ENCODE measurements around the gene STXBP5.
A peak's percentile ranks its signal among the peaks of the same experiment; 100 is the strongest.

Gene STXBP5

DNA sequence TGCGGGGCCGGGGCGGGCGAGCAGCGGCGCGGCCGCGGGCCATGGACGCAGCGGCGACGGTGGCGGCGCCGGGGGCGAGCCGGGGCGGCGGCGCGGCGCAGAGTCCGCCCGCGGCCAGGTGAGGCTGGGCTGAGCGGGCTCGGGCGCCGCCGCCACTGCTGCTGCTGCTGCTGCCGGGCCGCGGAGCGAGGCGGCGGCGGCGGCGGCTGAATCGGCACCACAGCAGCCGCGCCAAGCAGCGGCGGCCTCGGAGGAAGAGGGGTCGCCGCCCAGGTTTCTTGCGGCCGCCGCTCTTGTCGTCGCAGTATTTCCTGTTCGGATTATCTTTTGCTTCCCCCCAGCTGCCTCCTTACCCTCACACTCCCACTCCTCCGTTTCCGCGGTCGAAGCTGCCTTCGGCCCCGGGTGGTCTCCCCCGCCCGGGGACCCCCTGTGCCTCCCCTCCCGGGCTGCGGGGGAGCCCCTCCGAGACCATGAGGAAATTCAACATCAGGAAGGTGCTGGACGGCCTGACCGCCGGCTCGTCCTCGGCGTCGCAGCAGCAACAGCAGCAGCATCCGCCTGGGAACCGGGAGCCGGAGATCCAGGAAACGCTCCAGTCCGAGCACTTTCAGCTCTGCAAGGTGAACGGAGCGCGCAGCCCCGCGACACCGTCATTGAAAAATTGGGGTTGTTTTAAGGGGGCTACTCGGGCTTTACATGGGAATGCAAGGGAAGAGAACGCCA, at the start of gene STXBP5:
Gene STXBP5, plus strand, starts transcription at position 358 of the 726 bp plus-strand sequence. Its CDS starts 116 bp downstream, at position 474.
- DNase-seq (ENCODE audit: low read depth) = peak; percentile 27

DNA sequence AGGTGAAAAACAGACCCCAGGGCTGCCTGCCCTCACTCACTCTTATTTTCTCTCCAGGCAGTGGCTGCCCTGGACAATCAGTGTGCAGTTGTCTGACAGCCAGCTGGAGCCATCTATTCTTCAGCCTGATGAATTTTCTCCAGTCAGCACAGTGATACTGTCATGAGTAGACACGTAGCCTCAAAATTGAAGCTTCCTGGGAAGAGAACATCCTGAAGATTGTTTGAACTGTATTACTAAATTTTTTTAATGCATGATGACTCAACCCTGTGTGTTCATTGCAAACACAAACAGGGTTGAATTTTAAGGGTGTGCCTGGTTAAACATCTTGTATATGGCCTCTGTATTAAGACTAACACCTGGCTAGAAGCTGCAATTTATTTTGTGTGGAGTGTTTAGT, 49.8 kb upstream of the STXBP5 start:
- DNase-seq (ENCODE audit: low read depth) = no peak

DNA sequence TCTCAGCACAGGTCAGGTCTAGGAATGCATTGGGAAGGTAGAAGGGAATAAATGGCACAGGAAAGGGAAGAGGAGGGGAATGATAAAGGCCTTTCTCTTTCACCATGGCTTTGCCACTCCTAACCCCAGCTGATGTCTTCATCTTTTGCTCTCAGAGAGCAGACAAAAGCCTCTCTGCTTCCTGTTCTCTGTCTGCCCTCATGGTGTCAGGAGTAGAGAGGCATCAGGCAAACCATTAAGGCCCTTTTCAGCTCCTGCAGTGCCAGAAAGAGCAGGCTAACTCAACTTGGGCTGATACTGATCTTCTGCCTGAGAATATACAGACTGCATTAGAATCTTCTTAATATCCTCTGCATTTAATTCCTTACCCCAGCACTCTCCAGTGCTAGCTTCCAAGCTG, 48.0 kb upstream of the STXBP5 start:
- no peak for DNase-seq (ENCODE audit: low read depth)

DNA sequence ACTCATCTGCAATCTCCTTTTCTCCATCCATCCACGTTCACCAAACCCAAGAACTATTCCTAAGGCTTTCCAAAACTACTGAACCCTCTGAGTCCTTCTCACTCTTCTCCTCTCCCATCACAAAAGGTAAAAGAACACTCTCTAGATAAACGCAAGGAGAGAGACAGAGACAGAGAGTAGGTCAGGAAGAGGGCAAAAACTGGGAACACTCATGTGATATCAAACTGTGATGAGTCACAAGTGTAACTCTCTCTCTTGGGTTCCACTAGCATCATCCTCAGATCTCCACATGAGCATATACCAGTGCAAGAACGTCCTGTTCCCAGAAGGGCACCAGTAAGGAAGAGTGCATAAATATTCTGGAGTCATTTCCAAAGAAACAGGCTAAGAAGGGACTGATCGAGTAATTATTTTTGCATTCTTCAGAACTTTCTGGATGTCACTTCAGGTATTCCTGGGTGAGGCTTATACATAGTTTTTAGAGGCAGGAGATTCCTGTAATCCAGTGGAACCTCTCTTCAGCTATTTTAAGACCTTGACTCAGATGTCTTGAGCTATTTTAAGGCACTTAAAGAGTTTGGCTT, 47.3 kb upstream of the STXBP5 start:
- no peak for DNase-seq (ENCODE audit: low read depth)

DNA sequence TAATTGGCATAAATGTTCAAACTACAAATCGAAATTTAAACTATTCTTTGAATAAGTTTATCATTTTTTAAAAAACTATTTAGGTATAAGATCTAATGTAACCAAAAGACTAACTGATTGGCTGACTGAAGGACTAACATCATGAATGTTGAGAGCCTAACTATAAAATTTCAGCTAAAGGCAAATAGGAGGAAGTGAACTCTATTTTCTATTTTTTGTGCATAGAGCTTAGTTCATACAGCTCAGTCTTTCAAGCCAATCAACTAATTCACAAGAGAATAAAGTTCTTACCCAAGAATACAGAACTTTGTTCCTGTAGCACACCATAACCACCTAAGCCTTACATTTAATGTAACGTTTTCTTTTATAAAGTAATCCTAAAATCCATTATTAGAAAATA, 46.3 kb upstream of the STXBP5 start:
- no peak for DNase-seq (ENCODE audit: low read depth)

DNA sequence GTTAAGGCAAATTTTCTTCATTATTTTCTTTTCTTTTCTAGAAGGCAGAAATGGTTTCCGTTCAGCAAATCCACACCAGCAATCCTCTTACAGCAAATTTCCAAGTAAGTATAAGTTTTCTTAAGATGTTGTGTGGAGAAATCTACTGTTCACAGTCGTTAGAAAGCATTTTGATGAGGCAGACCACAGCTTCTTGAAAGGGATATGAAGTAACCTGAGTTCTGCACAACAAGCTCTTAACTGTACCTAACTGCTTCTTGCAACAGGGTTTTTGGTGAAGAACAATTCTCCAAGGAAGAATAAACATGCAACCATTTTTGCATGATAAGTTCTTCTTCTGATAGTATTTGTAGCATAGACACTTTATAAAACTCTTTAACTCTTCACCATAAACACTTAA, 45.3 kb upstream of the STXBP5 start:
- DNase-seq (ENCODE audit: low read depth) = no peak

DNA sequence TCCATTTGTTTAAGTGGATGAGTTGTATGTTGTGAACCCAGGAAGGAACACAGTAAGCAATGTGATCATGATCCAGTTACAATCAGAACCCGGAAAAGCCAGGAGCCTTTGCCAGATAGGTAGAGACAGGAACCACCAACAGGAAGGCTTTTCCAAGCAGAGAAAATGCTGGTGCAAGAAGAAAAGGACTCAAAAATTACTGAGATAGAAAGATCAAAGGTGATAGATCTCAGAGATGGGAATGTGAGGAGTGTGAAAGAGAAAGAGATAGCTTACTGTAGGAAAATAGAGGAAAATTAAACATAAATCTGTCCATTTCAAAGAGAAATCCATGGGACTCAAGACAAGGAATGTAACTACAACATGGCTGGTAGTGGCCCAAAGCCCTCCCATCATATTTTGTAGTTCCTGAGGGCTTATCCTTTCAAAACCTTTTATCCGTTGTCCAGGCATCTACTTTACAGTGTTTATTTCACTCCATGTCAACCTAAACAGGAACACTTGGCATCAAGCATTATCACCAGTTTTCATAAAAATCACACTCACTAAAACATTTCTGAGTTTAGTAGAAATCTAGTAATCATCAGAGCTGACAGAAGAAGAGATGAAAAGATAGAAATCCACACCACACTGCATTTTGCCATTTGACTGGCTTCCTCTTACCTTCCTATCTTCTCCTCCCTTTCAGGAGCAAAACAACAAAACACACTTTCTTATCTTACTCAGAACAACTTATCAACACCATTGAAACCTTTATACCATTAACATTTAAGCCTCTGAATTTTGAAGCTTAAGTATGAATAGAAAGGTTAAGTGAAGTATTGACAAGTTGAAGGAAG, 44.5 kb upstream of the STXBP5 start:
- DNase-seq (ENCODE audit: low read depth) = no peak

DNA sequence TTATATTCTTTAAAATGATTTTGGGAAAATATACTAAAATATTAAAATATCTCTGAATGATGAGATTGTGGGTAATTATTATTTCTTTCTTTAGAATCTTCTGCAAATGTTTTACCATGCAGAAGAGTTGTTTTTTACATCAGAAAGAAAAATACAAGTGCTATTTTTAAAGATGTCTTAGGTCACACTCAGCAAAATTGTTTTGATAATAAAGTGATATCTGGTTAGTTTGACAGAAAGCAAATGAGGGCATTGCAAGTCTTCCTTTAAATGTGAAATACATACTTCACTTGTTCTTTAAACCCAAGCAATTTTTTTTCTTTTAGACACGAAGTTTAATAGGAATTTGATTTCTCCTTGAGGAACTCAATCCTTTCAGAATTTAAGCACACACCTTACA, 43.6 kb upstream of the STXBP5 start:
- DNase-seq (ENCODE audit: low read depth) = no peak

DNA sequence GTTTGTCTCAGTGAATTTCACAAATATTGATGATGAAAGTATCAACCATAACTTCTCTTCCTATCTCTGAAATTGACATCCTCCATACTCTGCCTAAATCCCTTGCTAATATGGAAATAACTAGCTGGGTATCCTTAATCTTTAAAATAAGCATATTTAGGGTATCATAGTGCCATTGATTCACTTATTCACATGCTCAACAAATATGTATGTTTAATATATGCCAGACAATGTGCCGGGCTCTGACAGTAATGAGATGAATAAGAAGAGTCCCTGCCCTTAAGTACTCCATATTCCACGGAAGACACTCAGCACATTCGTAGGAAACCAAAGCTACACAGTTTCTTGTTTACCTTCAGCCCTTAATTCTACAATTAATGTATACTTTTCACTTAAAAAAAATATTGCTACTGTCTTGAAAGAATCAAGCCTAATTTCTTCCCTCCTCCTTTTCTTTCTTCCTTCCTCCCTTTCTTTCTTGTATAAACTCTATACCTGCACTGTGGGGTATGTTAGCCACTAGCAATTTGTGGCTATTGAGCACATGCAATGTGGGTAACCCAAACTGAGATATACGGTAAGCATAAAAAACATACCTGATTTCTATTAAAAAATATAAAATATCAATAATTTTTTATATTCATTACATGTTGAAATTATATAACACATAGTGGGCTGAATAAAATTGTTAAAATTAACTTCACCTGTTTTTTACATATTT, 42.8 kb upstream of the STXBP5 start:
- DNase-seq (ENCODE audit: low read depth) = no peak

DNA sequence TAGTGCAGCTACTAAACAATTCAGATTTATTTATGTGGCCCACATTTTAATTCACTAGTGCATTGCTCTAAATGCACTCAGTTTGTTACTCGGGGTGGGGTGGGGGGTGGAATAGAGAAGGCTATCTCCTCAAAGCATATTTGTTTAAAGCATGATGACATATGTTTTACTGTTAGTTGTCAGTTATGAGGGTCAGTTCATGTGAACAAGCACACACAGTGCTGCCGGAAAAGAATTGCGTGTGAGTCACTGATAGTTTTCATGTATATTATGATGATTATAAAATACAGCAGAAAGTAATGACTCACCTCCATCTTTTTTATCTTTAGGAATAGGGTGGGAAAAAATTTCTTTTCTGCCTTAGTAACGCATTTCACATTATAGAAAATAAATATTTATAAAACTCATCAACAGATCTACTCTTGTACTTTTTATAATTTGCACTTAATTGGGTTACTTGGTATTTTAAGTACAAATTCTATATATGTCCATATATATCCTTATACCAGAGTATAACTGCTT, 42.2 kb upstream of the STXBP5 start:
- DNase-seq (ENCODE audit: low read depth) = no peak

DNA sequence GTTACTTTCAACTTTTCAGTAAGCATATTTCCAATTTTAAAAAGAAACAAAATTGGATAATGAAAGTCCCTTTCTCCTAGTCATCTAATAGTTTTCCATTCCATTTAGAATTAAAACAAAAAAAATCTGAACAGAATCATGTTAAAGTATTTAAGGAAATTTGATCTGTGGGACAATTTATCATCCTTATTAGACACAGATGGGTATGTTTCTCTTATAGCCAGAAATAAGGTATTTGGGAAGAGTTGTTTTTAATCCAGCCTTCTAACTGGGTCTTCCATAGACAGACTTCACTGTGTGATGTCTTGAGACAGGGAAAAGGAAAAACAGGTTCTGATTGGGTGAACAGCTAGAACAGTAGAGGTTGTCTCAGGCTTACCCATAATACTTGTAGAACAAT, 39.5 kb upstream of the STXBP5 start:
- no peak for DNase-seq (ENCODE audit: low read depth)

DNA sequence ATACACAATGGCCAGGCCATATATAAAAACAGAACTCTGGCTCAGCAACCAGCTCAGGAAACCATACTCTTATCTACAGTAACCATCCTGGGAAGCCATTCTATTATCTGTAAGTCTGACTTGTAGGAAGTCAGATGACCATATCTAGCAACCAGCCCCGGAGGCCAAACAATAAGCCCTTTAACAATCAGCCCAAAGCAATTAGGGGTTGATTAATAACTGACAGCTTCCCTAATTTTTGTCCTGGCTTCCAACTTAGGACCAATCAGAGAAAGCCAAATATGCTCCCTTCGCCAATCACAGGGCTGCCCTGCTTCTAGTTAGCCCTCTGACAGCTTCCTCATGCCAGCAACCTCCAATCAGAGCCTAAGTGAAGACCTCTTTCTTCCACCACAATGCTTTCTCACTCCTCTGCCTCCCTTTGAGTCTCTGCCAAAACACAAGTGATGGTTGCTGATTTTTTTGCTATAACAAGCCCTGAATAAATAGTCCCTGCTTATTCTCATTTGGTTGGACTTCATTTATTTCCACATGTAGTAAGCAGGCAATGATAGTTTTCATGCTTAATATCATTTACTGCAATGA, 37.8 kb upstream of the STXBP5 start:
- DNase-seq (ENCODE audit: low read depth) = no peak

DNA sequence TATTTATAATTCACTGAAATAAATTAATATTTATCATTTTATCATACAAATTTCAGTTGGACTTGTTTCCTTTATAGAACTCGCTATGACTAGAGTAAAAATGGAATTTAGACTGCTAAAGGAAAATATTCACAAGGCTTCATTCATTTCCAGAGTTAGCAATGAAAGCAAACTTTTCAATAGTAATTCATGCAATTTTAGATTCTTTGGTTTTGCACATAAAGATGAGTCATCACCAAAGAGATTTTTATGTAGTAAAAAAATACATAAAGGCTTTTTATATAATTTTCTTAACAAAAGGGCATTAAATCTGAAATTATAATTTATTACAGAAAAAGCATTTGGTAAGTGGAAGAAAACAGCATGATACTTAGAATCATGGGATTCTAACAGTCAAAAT, 37.2 kb upstream of the STXBP5 start:
- no peak for DNase-seq (ENCODE audit: low read depth)

DNA sequence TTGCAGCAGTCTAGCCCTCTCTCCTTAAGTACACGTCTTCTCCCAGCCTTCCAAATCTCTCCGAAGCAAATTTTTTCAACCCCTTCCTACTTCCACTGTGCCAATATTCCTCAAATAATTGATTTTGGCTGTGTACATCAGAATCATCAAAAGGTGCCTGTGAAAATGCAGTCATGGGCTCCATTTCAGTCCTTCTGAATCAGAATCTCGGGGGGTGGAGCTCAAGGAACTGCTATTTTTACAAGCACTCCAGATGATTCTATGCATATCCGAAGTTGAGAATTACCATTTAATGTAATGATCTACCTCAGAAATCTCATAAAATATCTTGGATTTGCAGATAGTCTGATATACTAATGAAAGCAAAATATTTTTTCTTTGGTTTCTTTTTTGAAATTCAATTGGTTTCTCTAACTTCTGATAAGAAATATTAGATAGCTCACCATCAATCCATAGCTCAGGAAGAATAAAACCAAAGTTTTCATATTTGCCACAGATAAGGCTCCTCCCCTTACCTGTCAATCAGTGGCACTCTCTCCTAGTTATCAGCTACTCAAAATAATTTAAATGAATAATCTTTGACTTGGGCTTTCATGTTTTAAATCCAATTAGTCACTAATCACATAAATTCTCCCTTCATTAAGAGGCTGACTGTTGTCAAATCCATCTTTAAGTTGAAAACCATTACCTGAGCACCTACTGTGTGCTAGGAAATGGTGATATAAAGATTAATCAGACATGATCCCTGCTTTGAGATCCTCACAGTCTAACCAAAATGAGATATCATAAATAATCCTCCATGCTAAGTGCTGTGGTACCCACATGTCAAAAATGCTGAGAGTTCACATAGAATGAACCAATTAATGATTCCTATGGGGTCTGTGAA, 36.4 kb upstream of the STXBP5 start:
- DNase-seq (ENCODE audit: low read depth) = no peak

DNA sequence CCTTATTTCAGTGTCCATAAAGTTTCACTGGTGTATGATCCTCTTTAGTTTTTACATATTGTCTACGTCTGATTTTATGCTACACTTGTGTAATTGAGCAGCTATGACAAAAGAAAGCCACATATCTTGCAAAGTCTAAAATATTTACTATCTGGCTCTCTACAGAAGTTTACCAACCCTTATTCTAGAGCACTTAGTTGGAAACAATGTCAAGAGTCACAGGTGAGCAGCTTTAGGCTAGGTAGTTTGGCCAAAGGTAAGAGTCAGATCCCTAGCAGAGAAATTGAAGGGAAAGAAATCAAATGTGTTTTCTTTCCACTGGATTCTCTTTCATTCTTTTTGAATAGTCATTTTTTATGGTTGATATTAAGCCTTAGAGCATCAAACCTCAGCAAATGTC, 34.7 kb upstream of the STXBP5 start:
- no peak for DNase-seq (ENCODE audit: low read depth)

DNA sequence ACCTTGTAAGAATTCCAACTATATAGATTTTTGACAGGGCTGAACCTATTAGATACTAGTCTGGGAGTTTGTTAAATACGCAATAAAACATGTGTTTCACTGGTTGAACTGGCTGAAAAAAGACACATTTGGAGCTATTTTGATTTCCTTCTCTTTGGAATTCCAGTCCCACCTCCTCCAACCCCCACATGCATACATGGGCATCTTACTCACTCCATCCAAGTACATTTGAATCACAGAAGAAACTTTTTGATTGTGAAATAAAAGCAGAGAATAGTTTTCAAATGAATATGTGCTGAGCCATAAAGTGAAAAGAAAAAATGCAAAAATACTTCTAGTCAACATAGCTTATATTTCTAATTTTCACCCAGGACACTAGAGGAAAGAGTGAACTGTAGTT, 33.9 kb upstream of the STXBP5 start:
- no peak for DNase-seq (ENCODE audit: low read depth)

DNA sequence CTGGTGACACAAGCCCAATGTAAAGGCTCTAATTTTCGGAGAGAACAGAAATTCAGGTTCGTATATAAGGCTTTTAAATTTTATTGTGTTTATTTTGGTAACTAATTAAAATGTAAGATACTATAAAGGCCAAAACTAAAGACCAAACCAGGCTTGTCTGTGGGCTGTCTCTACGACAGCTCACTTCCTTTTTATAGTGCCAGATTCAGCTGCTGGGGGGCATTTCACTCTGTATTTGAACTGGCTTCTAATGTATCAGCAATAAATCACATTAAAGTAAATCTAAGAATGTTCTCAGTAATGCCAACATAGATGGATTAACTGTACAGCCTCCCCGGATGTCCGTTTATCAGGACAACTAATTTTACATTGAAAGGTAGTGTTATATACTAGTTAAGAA, 31.1 kb upstream of the STXBP5 start:
- no peak for DNase-seq (ENCODE audit: low read depth)

DNA sequence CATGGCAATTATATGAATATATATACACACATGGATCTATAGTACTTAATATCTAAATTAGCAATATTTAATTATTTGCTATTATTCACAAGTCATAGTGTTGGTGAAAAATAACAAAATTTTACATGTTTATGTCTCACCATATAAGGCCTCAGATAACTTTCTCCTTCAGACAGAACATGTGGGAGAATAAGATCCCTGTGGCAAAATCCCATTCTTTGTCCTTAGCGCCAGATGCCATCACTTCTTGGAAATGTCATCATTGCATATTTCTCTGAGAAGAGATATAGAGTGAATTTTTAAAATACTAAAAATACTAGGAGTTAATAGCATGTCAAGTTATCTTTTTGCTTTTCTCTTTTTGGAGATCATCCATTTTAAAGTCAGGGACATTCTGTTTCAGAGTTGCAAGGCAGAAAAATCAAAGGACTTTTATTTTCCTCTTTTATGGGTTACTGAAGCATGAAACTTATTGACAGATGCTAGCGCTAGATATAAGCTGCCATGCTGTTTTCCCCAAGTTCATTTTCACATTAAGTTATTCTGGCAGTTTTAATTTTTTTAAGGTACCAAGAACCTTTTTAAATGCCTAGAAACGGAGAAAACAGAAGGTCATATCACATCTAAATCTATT, 30.4 kb upstream of the STXBP5 start:
- no peak for DNase-seq (ENCODE audit: low read depth)

DNA sequence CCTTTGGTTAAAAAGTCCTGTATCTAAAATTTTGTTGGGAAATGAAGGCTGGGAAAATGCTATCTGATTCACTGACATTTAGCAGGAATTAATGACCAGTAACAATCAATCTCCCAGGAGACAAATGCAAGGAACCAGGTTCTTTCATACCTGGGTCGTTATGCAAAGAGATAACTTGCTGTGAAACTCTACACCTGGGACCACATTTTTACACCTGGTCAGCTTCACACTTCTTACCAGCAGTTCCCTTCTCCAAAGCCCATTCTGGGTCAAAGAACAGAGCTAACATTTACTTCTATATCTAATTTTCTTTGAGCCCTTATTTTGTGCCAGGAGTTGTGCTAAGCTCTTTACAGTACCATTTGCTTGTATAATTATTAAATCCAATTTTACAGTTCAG, 27.4 kb upstream of the STXBP5 start:
- DNase-seq (ENCODE audit: low read depth) = no peak

DNA sequence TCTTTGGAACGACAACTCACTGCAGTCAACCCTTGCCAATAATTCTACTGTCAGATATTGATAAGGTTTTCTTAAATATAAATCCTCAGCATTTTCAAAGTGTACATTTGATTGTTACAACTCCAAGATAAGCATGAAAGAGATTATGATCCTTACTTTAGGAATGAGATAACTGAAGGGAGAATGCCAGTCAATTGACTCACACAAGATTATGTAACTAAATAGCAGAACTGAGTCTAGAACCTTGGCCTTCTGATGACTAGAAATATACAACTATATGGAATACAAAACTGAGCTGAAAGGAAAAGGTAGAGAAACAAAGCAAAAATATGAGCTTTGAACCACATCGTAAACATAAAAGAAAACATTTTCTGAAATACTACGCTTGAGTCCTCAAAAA, 26.9 kb upstream of the STXBP5 start:
- DNase-seq (ENCODE audit: low read depth) = no peak
